HTERT RPE-1 (cell line): ENCODE data around the gene TMPRSS13.
"Not testable (repeated sequence)": the region's sequence is repeated elsewhere in the genome, so short reads cannot be mapped to it uniquely, and the experiment has no call there.

Experiments
- in situ Hi-C: fragments of 300-500 bp; cut with MboI; formaldehyde crosslinking; loops from 4 replicates; pipeline ENCODE4 v1.14.3; 2020; ENCODE audit warnings: low sequenced_read_pairs

The TMPRSS13 gene

GRCh38 chr11:117875382-117876058 is 53.7 kb downstream of the TMPRSS13 start:
- in situ Hi-C loops: no loop called here

- in situ Hi-C loops: no loop called here
Measured at GRCh38 chr11:117874910-117875381, 54.3 kb downstream of the TMPRSS13 start.

- in situ Hi-C loops: no loop called here
Measured at GRCh38 chr11:117874253-117874909, 54.8 kb downstream of the TMPRSS13 start.

- in situ Hi-C loops: no loop called here
Measured at GRCh38 chr11:117873828-117874125, 55.4 kb downstream of the TMPRSS13 start.

GRCh38 chr11:117872975-117873827 is 56.0 kb downstream of the TMPRSS13 start:
- in situ Hi-C loops: no loop called here

GRCh38 chr11:117872420-117872961 is 56.7 kb downstream of the TMPRSS13 start:
- in situ Hi-C loops: no loop called here

GRCh38 chr11:117871784-117872183 is 57.4 kb downstream of the TMPRSS13 start:
- in situ Hi-C loops: no loop called here

GRCh38 chr11:117871160-117871559 is 58.0 kb downstream of the TMPRSS13 start:
- in situ Hi-C loops: no loop called here

GRCh38 chr11:117870103-117870952 is 58.9 kb downstream of the TMPRSS13 start:
- in situ Hi-C loops: no loop called here

- in situ Hi-C loops: no loop called here
Measured at GRCh38 chr11:117869604-117870003, 59.6 kb downstream of the TMPRSS13 start.

- in situ Hi-C loops: no loop called here
Measured at GRCh38 chr11:117868815-117869561, 60.2 kb downstream of the TMPRSS13 start.

- in situ Hi-C loops: no loop called here
Measured at GRCh38 chr11:117868088-117868487, 61.1 kb downstream of the TMPRSS13 start.

- in situ Hi-C loops: no loop called here
Measured at GRCh38 chr11:117866526-117866925, 62.7 kb downstream of the TMPRSS13 start.

- in situ Hi-C loops: not testable (repeated sequence)
Measured at GRCh38 chr11:117865546-117865945, 63.7 kb downstream of the TMPRSS13 start.

GRCh38 chr11:117863383-117863782 is 65.8 kb downstream of the TMPRSS13 start:
- in situ Hi-C loops: no loop called here

GRCh38 chr11:117862753-117863152 is 66.4 kb downstream of the TMPRSS13 start:
- in situ Hi-C loops: no loop called here

- in situ Hi-C loops: no loop called here
Measured at GRCh38 chr11:117862019-117862725, 67.0 kb downstream of the TMPRSS13 start.

GRCh38 chr11:117861151-117862018 is 67.8 kb downstream of the TMPRSS13 start:
- in situ Hi-C loops: no loop called here
